GM23338 (cell line): ENCODE measurements around the gene TRIM32. TPM values are rescaled to one million over a fixed set of nuclear protein-coding genes. Genes with fewer than 3 reads are reported as not detected.

Experiments
- CREB1 ChIP-seq: fragments of 250-450 bp; sonication (Bioruptor Pico); IDR thresholded peaks from 2 replicates; pipeline ENCODE4 v1.5.0; 2020; ENCODE audit warnings: low read depth, mild to moderate bottlenecking, moderate library complexity
- EZH2 ChIP-seq: fragments of 200-600 bp; sonication (generic); IDR thresholded peaks from one replicate; pipeline ENCODE4 v1.8.0; 2017; ENCODE audit warnings: antibody characterized with exemption, mild to moderate bottlenecking, low read depth; ENCODE audit not compliant: unreplicated experiment
- EZH2phosphoT487 ChIP-seq: fragments of 200-600 bp; sonication (generic); IDR thresholded peaks from one replicate; pipeline ENCODE4 v1.8.1; 2018; ENCODE audit warnings: antibody characterized with exemption; ENCODE audit not compliant: unreplicated experiment
- POLR2AphosphoS5 ChIP-seq: IDR thresholded peaks from 2 replicates; pipeline ENCODE4 v1.6.1; 2016; ENCODE audit warnings: antibody characterized with exemption, low read depth
- STAT1 ChIP-seq: IDR thresholded peaks from one replicate; pipeline ENCODE4 v1.6.1; 2016; ENCODE audit warnings: antibody characterized with exemption; ENCODE audit not compliant: unreplicated experiment
- ZNF331 ChIP-seq: fragments of 250-450 bp; sonication (Bioruptor Pico); IDR thresholded peaks from 2 replicates; pipeline ENCODE4 v1.5.0; 2020; ENCODE audit warnings: low read depth, mild to moderate bottlenecking, moderate library complexity
- ZNF462 ChIP-seq: fragments of 250-450 bp; sonication (Bioruptor Pico); IDR thresholded peaks from 2 replicates; pipeline ENCODE4 v1.5.0; 2020; ENCODE audit warnings: mild to moderate bottlenecking, moderate library complexity
- polyA plus RNA-seq: library from polyadenylated mRNA; unstranded; fragments of >200 nt; fragmentation: Nextera tagmentation; extraction: Ambion mirVana; gene quantifications from 2 replicates; pipeline ENCODE4 v1.2.1, GENCODE V29; 2016
- total RNA-seq: library from RNA; depleted of rRNA; stranded (reverse); fragments of >200 nt; shearing (Covaris generic); gene quantifications from 2 replicates; pipeline ENCODE4 v1.2.3, GENCODE V29; 2014
- TF ChIP-seq, protein P1 (sequence below), 2 experiments: fragments of 200-600 bp in 1 of 2; sonication (generic) in 1 of 2; conservative IDR thresholded peaks; 2 replicates each; pipeline versions ENCODE4 v1.5.1 to v1.6.1; 2016 to 2017; ENCODE audit warnings: antibody characterized with exemption in 2 of 2, low read depth in 2 of 2, mild to moderate bottlenecking in 2 of 2, moderate library complexity in 1 of 2

Gene TRIM32
- total and polyA plus RNA-seq, 2 experiments from 2014 or later = 6.7 to 16.3 TPM

- TF ChIP-seq ZNF462 (no peak), EZH2 (no peak), EZH2phosphoT487 (no peak), ZNF331 (no peak), CREB1 (no peak), POLR2AphosphoS5 (no peak), STAT1 (no peak)
- TF ChIP-seq, protein P1, sequence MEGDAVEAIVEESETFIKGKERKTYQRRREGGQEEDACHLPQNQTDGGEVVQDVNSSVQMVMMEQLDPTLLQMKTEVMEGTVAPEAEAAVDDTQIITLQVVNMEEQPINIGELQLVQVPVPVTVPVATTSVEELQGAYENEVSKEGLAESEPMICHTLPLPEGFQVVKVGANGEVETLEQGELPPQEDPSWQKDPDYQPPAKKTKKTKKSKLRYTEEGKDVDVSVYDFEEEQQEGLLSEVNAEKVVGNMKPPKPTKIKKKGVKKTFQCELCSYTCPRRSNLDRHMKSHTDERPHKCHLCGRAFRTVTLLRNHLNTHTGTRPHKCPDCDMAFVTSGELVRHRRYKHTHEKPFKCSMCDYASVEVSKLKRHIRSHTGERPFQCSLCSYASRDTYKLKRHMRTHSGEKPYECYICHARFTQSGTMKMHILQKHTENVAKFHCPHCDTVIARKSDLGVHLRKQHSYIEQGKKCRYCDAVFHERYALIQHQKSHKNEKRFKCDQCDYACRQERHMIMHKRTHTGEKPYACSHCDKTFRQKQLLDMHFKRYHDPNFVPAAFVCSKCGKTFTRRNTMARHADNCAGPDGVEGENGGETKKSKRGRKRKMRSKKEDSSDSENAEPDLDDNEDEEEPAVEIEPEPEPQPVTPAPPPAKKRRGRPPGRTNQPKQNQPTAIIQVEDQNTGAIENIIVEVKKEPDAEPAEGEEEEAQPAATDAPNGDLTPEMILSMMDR (conservative IDR thresholded peaks at IDR 0.05; ENCODE audit: low read depth in 2 of 2) = no peak
These were observed 640 bp downstream of the TRIM32 start (continued) for GRCh38 chr9:116687754-116688135.
